ENCODE data around the gene CRB2.
A peak's percentile ranks its signal among the peaks of the same experiment; 100 is the strongest.

CRB2 gene

DNA sequence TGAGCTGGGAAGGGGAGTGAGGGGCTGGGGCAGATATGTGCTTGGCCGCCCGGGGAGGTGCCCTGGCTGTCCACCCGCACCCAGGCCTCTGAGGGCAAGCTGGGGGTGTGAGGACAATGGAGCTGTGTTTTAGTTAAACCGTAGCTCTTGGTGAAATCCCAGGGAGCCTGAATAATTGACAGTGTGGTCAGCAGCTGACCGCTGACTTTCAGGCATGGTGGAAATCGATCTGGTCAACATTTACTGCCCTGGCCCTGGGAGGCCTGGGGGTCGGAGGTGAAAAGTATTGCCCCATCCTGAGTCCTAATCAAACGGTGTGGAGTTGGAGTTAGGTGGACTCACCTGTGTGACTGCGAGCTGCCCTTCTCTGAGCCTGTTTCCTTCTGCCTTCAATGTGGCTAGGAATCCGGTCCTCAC is 31.2 kb upstream of the CRB2 start:
- TF ChIP-seq, protein P1, sequence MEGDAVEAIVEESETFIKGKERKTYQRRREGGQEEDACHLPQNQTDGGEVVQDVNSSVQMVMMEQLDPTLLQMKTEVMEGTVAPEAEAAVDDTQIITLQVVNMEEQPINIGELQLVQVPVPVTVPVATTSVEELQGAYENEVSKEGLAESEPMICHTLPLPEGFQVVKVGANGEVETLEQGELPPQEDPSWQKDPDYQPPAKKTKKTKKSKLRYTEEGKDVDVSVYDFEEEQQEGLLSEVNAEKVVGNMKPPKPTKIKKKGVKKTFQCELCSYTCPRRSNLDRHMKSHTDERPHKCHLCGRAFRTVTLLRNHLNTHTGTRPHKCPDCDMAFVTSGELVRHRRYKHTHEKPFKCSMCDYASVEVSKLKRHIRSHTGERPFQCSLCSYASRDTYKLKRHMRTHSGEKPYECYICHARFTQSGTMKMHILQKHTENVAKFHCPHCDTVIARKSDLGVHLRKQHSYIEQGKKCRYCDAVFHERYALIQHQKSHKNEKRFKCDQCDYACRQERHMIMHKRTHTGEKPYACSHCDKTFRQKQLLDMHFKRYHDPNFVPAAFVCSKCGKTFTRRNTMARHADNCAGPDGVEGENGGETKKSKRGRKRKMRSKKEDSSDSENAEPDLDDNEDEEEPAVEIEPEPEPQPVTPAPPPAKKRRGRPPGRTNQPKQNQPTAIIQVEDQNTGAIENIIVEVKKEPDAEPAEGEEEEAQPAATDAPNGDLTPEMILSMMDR (IDR thresholded peaks at IDR 0.05; ENCODE audit: unreplicated experiment in 3 of 3): no peak
- peaks cover 29% of the 10 kb centered on the region for H3K4me1 Mint-ChIP-seq
- H3K9me3 Mint-ChIP-seq: no peaks in the 10 kb centered on the region
- peaks cover 12% of the 10 kb centered on the region for H3K27me3 Mint-ChIP-seq (ENCODE audit: low read depth)
- H3K27ac Mint-ChIP-seq: peak overlapping the region in 2 of 3 experiments; percentile 19 to 42
- no peaks in the 10 kb centered on the region for H3K36me3 Mint-ChIP-seq (ENCODE audit: low read depth)
- H3K4me3 Mint-ChIP-seq: no peak overlapping the region

DNA sequence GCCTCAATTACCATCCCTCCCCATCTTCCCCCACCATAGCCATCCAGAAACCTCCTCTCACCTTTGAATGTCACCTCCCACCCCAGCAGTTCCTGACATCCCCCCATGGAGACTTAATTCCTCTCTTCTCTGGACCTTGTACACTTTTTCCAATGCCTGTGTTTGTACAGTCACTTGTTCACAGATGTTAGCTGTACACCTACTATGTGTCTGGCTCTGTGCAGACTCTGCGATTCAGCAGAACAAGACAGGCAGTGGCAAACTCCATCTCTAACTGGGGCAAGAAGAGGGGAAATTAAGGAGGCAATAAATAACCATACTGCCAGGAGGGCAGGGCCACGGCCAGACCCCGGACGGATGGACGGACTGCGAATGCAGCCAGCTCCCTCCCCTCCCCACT is 29.8 kb upstream of the CRB2 start:
- peaks cover 18% of the 10 kb centered on the region for H3K27me3 Mint-ChIP-seq (ENCODE audit: low read depth)
- TF ChIP-seq, protein P1 (IDR thresholded peaks at IDR 0.05; ENCODE audit: unreplicated experiment in 3 of 3): no peak
- H3K9me3 Mint-ChIP-seq: no peaks in the 10 kb centered on the region
- no peak overlapping the region for H3K4me3 Mint-ChIP-seq
- peaks cover 25% of the 10 kb centered on the region for H3K4me1 Mint-ChIP-seq
- H3K27ac Mint-ChIP-seq: peak overlapping the region in 2 of 3 experiments; percentile 32 to 77
- H3K36me3 Mint-ChIP-seq (ENCODE audit: low read depth): no peaks in the 10 kb centered on the region

DNA sequence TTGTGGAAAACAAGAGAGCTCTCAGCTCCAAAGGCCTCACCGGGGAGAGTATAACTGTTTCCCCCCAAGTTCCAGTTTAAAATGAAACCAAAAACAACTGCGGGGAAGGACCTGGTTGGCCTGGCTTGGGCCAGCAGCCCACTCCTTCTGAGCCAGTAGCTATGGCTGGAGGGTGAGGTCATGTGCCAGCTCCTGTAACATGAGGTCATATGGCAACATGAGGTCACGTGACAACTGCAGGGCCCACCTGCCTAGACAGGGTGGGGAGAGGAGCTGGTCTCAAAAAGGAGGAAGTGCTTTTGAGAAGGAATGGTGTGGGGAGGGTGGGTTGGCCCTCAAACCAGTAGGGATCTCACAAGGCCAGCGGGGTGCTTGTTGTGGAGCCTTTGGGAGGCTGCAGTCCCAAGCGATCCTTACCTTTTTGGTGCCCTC is 29.3 kb upstream of the CRB2 start:
- Mint-ChIP-seq H3K27ac (peak overlapping the region in 2 of 3 experiments; percentile 32 to 77), H3K4me1 (peaks cover 25% of the 10 kb centered on the region), H3K9me3 (no peaks in the 10 kb centered on the region), H3K27me3 (ENCODE audit: low read depth) (peaks cover 18% of the 10 kb centered on the region), H3K4me3 (no peak overlapping the region), H3K36me3 (ENCODE audit: low read depth) (no peaks in the 10 kb centered on the region)
- TF ChIP-seq, protein P1 (IDR thresholded peaks at IDR 0.05; ENCODE audit: unreplicated experiment in 3 of 3): no peak

DNA sequence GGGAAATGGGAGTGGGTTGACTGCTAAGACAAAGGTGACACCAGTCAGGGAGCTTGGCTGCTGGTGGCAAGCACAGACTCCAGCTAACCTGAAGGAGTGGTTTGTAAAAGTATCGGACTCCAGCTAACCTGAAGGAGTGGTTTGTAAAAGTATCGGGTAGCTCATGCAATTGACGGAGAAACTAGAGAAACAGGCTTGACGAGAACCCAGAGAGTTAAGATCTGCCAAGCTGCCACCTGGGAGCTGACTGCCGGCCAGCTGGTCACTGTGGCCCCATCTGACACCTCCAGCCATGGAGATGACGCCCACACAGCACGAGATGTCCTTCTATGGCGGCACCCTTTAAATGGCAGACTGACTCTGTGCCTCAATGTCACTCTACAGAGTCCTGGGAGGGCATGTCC is 28.3 kb upstream of the CRB2 start:
- Mint-ChIP-seq H3K4me3 (no peak overlapping the region), H3K4me1 (peaks cover 25% of the 10 kb centered on the region), H3K27ac (peak overlapping the region; percentile 72 to 94 (median 94)), H3K36me3 (ENCODE audit: low read depth) (no peaks in the 10 kb centered on the region), H3K9me3 (no peaks in the 10 kb centered on the region), H3K27me3 (ENCODE audit: low read depth) (peaks cover 18% of the 10 kb centered on the region)
- TF ChIP-seq, protein P1 (IDR thresholded peaks at IDR 0.05; ENCODE audit: unreplicated experiment in 3 of 3): no peak

DNA sequence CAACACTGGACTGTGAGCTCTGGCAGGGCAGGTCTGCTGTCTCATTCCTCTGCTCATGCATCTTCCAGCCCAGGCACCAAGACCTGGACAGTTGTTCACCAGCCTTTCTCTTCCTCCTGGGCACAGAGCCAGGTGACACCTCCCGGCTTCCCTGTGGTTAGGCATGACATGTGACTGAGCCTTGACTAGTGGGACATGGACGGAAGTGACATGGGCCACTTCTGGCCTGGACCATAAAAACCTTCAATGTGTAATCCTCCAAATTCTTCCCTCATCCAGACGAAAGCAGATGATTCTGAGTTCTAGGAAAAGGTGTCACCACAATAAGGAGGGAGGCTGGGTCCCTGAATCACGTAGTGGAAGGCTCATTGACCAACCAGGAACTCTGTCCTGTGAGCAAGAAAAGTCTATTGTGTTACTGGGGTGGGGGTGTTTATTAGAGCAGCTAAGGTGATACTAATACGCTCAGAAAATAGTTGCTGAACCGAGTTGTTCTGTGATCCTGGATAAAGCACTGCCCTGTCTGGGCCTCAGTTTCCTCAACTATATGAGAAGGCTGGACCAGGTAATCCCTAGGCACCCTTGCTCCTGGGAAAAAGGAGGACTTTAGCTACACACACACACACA is 26.6 kb upstream of the CRB2 start:
- Mint-ChIP-seq H3K4me3 (no peak overlapping the region), H3K27ac (peak overlapping the region in 1 of 3 experiments; percentile 52), H3K9me3 (no peaks in the 10 kb centered on the region), H3K4me1 (peaks cover 25% of the 10 kb centered on the region), H3K27me3 (ENCODE audit: low read depth) (peaks cover 18% of the 10 kb centered on the region), H3K36me3 (ENCODE audit: low read depth) (no peaks in the 10 kb centered on the region)
- TF ChIP-seq, protein P1 (IDR thresholded peaks at IDR 0.05; ENCODE audit: unreplicated experiment in 3 of 3): no peak
